Femur (tissue), 1 donor: Measurements from ENCODE around the gene CENPA.
"Not testable (repeated sequence)": the region's sequence is repeated elsewhere in the genome, so short reads cannot be mapped to it uniquely, and the experiment has no call there.

Experiments used
- DNase-seq: peaks from one replicate; pipeline ENCODE4 v3.0.0-alpha.2; 2017

CENPA gene

DNA sequence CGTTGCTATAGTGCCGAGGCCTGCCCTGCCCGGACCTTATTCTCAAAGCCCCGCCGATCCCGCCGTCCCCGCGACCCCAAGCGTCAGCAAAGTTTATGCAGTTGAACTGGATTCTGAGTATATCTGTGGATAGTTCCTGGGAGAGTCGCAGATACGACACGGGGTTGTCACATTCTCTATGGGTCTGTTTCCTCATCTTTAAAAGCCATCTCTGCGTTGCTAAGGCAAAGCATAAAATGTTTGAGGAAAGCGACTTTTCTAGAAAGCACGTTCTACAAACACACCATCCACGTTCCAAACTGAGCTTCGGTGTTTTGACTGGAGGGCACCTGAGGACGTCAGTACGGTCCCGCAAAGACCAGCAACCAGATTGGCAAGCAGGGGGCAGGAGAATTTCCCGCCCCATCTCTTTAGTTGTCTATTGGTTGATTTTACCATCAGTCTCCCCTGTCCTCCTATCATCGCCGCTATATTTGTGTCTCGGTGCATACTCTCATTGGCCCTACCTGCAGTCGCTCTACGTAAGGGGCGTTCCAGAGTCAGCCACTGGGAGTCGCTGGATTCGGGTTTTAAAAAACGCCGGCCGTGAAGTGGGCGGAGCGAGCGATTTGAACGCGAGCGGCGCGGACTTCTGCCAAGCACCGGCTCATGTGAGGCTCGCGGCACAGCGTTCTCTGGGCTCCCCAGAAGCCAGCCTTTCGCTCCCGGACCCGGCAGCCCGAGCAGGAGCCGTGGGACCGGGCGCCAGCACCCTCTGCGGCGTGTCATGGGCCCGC lies at the start of gene CENPA:
Gene CENPA, plus strand, starts transcription at position 626 of the 776 bp plus-strand sequence. Its CDS starts 141 bp downstream, at position 767.
- DNase-seq, result peak; percentile 99

DNA sequence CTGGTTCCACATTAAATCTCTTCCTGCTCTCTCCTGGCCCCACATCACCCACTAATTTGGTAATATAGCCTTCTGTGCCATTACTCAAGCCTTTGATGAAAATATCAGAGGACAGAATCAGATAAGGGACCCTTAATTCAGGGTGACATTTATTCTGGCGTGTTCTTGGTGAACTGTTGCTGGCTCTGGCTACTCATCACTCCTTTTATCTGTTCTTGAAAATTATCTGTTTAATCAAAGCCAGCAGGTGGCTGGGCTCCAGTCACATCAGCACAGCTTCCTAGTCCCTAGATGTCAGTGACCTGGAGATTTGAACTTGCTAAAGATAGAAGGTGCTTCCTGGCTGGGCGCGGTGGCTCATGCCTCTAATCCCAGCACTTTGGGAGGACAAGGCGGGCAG lies 48.6 kb upstream of the CENPA start:
- DNase-seq, result no peak

DNA sequence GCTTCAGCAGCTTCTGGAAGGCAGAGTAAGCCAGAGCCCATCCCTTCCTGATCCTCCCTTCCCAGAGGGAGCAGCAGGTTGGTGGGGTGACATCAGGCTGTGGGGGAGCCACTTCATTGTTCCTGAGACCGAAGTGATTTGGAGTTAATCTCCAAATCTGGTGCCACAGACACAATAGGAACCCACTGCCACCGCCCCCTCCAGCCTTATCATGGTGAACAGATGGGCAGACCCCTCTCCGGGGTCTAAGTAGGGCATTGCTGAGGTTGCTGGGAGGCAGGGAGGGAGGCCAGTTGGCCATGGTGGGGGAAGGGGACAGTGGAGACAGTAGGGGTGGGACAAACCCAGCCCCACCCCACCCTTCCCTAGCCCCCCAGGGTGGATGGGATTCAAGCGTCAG lies 47.4 kb upstream of the CENPA start:
- no peak for DNase-seq

DNA sequence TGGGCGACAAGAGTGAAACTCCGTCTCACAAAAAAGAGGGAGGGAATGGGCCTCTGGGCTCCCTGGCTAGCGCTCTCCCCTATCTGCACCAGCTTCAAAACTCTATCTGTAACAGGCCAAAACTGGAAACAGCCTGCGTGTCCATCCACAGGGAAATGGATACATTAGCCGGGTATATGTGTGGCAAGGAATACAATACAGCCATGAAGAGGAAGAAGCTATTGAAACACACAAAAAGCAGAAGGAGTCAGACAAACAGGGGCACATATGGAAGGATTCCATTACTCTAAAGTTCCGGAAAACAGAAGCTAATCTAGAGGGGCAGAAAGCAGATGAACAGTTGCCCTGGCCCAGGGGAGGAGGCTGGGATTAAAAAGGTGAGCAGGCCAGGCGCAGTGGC lies 46.3 kb upstream of the CENPA start:
- DNase-seq, result no peak

DNA sequence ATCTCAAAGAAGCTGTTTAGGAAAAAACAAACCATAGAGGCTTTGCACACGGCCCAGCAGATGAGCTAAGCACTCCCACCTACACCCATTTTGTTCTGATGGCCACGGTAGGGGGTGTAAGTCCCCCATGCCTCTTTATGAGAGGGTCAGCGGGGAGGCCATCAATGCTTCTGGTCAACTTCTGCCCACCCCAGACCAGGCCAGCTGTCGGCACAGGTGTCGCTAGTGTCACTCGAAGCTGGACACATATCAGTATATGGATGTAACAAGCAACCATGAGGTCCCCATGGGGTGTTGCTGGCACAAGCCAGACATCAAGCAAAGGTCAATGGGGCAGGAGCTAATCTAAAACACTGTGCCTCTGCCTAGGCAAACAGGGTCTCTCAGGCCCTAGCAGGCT lies 45.5 kb upstream of the CENPA start:
- no peak for DNase-seq

DNA sequence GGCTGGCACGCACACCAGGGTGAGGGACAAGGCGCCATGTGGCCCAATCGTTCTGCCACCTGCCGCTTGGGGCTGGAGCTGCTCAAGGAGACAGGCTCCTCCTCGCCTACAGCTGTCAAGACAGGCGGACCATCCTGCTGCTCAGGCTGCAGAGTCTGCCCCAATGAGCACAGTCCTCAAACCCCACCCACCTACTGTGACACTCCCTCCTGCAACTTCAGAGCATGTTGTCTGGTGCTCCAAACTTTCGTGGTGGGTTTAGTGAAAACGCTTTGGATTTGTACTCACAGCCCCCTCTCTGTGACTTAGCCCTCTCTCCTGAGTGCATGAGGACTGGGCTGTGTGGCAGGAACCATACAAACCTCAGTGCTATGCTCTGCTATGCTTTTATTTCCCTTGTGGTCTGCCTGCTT lies 45.0 kb upstream of the CENPA start:
- DNase-seq, result peak; percentile 55

DNA sequence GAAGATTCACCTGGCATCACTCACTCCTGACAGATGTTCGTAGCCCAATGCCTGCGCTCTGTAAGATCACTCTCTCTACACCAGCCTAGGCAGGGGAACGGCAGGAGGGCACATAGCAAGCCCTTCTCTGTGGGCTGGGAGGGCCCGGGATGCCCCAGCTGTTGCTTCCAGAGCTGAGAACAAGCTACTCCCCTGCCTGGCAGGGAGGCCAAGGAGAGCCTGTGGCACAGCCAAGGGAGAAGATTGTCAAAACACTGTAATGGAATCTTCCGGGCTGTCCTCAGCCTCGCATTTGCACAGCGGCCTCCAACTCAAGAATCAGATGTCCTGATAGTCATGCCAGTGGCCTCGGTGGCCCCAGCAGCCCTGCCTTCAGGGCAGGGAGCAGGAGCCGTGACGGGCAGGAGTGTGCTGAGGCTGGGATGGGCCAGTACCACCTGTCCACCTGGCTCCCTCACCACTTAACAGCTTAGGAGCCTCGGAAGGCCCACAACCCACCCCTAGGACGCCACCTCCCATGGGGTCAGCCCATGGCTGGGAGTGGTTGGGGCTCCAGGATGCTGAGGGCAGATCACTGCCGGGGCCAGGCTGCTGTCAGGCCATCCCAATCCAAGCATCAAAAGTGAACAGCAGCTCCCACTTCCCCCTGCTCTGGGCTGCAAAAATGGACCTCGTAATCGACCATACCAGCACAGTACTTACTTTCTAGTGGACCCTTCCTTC lies 43.6 kb upstream of the CENPA start:
- DNase-seq, result no peak

DNA sequence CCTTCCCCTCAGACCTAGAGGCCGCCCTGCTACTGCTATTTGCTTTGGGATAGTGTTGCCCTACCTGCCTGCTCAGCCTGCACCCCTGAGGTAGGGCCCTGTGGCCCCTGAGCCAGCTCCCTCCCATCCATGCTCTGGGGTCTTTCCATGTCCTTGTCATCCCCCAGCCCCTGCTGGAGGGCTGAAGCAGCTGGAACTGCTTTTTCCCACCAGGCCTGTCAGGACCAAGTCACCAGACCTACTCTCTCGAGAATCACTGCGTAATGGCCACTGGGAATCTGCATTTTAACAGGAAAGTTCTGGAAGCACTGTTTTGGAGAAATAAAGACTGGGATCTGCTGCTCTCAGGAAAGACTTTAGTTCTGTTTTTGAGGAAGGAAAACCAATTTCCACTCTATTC lies 42.0 kb upstream of the CENPA start:
- DNase-seq, result no peak

DNA sequence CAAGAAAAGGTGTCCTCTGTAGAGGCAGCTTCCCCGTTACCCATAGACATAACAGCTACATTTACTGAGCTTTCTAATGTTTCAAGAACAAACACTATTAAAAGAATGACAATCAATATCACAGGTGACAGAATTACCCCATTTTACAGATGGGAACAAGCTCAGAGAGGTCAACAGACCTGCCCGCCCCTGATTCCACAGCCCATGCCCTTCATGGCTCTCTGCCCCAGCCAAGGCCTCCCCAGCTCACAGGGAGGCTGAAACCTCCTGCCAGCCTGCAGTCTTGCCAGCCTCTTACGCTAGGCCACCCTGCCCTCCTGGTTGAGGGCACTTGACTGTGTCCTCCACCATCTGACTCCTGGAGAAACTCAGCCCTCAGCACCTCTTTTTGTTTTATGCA lies 40.9 kb upstream of the CENPA start:
- DNase-seq, result no peak

DNA sequence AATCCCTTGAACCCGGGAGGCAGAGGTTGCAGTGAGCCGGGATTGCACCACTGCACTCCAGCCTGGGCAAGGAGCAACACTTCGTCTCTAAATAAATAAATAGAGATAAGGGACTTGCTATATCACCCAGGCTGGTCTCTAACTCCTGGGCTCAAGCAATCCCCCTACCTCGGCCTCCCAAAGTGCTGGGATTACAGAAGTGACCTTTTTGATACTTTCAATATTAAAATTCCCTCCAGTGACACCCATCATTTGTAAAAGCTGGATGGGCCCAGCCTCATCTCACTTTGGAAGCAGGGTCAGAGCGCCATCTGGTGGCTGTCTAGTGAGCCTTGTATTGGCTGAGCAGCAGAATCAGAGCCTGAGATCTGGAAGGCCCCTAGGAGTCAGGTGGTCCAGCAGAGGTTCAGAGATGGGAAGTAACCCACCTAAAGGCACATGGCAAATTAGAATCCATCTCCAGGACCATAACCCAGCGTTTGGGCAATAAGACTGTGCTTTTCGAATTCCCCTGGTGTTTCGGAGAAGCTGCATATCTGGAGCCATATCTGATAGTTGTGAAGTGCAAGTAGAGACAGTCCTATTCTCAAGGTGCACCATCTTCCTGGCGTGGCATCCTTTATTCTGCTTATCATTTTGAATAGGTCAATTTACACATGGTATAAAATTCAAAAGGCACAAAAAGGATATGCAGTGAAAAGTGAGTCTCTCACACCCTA lies 40.1 kb upstream of the CENPA start:
- DNase-seq, result peak; percentile 86

DNA sequence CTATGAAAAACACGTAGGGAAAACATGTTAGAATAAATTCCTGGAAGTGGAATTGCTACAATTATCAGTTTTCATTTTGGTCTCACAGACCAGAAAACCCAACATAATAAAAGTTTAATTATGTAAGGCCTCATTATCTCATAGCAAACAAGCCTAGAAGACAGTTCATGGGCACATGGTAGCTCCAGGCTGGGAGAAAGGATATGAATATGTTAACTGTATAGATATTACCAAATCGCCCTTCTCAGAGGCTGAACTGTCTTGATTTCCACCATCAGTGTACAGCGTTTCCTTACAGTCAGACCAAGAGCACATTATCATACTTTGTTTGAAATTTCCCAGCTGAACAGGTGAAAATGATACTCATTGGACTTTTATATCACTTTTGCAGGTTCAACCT lies 38.9 kb upstream of the CENPA start:
- DNase-seq, result no peak

DNA sequence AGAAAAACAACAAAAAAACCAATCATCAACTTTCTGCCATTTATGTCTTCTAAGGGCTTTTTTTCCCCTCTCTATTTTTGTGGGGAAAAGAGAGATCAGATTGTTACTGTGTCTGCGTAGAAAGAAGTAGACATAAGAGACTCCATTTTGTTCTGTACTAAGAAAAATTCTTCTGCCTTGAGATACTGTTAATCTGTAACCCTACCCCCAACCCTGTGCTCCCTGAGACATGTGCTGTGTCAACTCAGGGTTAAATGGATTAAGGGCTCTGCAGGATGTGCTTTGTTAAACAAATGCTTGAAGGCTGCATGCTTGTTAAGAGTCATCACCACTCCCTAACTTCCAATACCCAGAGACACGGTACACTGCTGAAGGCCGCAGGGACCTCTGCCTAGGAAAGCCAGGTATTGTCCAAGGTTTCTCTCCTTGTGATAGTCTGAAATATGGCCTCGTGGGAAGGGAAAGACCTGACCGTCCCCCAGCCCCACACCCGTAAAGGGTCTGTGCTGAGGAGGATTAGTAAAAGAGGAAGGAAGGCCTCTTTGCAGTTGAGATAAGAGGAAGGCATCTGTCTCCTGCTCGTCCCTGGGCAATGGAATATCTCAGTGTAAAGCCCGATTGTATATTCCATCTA lies 36.0 kb upstream of the CENPA start:
- DNase-seq, result not testable (repeated sequence)

DNA sequence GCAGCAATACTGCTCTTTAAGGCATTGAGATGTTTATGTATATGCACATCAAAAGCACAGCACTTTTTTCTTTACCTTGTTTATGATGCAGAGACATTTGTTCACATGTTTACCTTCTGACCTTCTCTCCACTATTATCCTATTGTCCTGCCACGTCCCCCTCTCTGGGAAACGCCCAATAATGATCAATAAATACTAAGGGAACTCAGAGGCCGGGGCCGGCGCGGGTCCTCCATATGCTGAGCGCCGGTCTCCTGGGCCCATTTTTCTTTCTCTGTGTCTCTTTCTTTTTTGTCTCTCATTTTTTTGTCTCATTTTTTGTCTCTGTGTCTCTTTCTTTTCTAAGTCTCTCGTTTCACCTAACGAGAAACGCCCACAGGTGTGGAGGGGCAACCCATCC lies 35.4 kb upstream of the CENPA start:
- not testable (repeated sequence) for DNase-seq

DNA sequence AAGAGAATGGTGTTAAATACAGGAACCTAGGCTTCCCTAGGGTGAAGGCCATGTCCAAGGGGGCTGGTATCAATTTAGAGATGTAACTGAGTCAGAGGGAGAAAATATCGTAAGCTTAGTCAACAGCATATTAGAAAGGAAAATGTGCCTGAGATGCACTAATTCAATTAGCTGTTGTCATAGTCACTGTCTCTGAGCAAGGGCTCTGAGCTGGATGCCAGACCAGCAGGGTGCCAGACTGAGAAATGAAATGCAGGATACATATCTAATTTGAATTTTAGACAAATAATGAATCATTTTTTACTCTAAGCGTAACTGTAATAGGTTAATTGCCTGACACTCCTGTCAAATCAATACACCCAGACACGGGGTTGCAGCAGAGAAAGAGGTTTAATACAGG lies 33.2 kb upstream of the CENPA start:
- DNase-seq, result no peak

DNA sequence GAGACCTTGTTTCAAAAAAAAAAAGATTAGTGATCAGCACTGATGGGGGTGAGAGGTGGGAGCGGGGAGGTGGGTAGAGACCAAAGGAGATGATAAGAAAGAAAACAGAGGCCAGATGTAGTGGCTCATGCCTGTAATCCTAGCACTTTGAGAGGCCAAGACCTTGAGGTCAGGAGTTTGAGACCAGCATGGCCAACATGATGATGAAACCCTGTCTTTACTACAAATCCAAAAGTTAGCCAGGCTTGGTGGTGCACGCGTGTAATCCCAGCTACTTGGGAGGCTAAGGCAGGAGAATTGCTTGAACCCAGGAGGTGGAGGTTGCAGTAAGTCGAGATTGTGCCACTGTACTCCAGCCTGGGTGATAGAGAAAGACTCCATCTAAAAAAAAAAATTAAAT lies 31.3 kb upstream of the CENPA start:
- DNase-seq, result no peak

DNA sequence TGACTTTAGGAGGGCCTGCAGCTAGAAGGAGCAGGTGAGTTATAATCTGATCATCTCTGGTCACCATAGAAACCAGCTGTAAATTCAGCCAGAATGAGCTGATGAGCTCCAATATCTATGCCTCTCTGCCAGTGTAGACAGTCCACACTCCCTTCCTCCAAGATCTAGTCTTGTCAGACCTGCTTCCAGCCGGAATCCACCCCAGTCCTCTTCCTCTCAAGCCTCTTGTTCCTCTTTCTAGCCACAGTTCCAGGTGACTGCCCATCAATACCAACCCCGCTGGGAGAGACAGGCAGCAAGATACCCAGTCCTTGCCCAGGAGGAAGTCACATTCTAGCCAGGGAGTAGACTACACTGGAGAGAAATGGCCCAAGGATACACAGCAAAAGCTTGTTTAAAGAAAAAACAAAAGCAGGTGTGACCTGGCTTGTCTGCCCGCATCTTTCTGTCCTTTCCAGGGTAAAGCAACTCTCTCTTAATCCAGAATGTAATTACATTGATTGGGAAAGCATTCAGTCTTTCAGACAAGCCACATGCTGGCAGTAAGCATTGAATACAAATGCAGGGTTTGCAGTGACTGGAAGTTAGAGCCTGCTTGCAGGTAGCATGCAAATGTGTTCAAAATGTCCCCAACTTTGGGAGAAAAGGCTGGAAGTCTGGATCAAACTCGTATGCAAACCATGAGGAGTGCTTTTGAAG lies 30.7 kb upstream of the CENPA start:
- DNase-seq, result no peak

DNA sequence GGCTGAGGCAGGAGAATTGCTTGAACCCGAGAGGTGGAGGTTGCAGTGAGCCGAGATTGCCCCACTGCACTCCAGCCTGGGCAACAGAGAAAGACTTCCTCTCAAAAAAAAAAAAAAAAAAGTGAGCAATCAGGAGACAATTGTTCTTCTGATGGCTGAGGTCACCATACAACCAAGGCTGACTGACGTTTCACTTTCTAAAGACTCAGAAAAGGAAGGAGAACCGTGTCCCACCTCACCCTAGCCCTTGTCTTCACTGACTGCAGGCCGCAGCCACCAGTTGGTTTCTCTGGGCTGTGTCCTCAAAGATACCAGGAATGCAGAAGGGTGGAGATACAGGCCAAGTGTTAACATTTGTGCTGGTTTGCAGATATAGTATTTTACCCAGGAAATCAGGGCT lies 29.5 kb upstream of the CENPA start:
- no peak for DNase-seq

DNA sequence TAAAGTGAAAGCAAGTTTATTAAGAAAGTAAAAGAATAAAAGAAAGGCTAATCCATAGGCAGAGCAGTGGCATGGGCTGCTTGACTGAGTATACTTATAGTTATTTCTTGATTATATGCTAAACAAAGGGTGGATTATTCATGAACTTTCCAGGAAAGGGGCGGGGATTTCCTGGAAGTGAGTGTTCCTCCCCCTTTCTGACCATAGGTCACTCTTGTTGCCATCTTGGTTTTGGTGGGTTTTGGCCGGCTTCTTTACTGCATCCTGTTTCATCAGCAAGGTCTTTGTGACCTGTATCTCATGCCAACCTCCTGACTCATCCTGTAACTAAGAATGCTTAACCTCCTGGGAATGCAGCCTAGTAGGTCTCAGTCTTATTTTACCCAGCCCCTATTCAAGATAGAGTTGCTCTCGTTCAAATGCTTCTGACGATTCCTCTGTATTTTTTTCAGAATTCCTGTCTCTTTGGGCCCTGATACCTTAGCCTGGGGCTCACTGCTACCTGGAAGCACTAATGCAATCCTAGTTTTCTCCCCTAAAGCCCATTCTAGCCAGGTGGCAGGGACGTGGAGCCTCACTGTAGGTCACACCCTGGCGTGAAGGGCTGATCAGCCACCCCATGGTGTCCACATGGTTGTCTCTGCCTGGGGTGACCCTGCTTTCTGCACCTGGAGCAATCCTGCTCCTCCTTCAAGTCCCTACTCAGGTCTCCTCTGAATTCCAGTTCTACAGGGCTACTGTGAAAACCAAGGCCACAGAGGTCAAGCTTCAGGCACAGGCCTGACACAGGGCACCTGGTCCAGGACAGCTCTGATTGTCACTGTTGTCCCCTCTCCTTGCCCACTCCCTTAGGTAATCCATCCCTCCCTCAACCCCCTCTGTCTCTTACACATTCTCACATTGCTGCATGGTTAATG lies 27.7 kb upstream of the CENPA start:
- peak; percentile 54 for DNase-seq

DNA sequence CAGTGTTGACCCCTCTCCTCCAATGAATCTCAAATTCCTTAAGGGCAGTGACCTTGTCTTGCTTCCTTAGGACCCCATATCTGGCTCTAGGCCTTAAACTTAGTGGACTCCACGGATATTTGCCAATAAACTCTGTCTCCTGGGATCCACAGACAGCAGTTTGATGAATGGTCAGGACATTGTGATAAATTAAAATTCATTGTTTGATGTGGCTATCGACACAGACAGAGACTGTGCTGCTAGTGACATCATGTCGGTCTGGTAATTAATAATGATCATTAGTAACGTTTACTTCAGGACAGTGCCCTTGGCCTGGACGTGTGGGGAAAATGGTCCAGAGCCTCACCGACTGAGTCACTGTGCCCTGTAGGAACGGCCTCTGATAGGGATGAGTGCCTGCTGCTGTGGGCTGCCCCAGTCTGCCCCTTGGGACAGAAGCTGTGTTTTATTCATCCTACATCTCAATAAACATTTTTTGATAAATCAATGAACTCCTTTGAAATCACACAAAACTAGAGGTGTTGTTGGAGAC lies 27.0 kb upstream of the CENPA start:
- DNase-seq, result no peak

DNA sequence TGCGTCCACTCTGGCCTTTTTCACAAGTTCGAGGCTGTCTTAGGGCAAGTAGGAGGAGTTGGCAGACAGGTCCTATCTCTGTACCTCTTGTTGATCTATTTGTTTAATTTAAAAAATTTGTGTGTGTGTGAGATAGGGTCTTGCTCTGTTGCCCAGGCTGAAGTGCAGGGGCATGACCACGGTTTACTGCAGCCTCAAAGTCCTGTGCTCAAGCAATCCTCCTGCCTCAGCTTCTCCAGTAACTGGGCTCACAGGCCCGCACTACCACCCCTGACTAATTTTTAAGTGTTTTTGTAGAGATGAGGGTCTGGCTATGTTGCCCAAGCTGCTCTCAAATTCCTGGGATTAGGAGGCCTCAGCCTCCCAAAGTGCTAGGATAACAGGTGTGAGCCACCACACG lies 26.0 kb upstream of the CENPA start:
- no peak for DNase-seq

DNA sequence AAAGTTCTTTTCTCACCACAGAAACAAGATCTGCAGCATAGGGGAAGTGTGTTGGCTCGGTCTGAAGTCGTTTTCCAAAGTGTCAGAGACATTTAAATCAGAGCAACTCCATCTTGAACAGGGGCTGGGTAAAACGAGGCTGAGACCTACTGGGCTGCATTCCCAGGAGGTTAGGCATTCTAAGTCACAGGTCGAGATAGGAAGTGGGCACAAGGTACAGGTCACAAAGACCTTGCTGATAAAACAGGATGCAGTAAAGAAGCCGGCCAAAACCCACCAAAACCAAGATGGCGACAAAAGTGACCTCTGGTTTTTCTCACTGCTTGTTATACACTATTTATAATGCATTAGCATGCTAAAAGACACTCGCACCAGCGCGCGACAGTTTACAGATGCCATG lies 24.9 kb upstream of the CENPA start:
- DNase-seq, result not testable (repeated sequence)
